ENCODE results near the gene VSX1.
A peak's percentile ranks its signal among the peaks of the same experiment; 100 is the strongest.

Gene VSX1

DNA sequence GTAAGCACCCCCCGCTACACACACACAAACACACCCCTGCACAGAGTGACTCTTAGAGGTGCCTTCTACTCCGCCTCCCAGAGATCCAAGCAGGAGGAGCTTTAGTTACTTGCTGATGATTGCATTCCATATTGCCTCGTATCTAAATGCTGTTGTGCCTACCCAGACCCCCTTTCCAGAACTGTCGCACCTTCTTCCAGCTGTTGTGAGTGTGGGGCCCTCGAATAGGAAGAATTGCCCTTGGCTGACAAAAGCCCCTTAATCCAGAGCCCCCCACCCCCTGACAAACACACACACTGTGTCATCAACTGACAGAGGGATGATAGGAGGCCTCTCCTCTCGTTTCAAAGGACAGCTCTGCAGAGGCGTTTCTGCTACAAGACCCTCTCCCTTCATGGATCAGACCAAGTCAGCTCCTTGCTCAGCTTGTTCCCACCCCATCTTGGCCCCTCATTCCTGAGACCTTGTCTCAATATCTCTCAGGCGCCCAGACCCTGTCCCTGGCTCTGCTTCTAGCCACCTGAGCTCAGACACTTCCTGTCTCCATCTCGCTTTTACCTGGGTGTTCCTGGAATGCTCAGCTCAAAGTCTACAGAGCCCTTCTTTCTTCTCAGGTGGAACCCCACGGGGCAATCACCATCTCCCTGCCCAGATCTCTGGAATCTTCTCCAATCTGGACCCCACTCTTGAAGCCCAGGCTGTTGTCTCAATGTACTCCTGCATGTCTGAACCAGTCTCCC, 4.0 kb upstream of the VSX1 start:
- no peaks in the 10 kb centered on the region for H3K4me1 ChIP-seq
- H2AFZ ChIP-seq: no peak overlapping the region
- no peaks in the 10 kb centered on the region for H3K36me3 ChIP-seq (ENCODE audit: control insufficient read depth, insufficient read depth, low read length)
- no peaks in the 10 kb centered on the region for H3K9me3 ChIP-seq (ENCODE audit: control insufficient read depth, low read length)
- TF ChIP-seq, protein P1, sequence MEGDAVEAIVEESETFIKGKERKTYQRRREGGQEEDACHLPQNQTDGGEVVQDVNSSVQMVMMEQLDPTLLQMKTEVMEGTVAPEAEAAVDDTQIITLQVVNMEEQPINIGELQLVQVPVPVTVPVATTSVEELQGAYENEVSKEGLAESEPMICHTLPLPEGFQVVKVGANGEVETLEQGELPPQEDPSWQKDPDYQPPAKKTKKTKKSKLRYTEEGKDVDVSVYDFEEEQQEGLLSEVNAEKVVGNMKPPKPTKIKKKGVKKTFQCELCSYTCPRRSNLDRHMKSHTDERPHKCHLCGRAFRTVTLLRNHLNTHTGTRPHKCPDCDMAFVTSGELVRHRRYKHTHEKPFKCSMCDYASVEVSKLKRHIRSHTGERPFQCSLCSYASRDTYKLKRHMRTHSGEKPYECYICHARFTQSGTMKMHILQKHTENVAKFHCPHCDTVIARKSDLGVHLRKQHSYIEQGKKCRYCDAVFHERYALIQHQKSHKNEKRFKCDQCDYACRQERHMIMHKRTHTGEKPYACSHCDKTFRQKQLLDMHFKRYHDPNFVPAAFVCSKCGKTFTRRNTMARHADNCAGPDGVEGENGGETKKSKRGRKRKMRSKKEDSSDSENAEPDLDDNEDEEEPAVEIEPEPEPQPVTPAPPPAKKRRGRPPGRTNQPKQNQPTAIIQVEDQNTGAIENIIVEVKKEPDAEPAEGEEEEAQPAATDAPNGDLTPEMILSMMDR (IDR thresholded peaks at IDR 0.05): no peak
- H3K4me3 ChIP-seq (ENCODE audit: low read depth, low read length): no peak overlapping the region
- no peak overlapping the region for H3K4me2 ChIP-seq (ENCODE audit: low read length)
- H3K9ac ChIP-seq: no peak overlapping the region
- no peaks in the 10 kb centered on the region for H3K79me2 ChIP-seq
- no peak overlapping the region for H3K27ac ChIP-seq
- H3K27me3 ChIP-seq (ENCODE audit: control insufficient read depth, insufficient read depth, low read length): peaks cover 12% of the 10 kb centered on the region

DNA sequence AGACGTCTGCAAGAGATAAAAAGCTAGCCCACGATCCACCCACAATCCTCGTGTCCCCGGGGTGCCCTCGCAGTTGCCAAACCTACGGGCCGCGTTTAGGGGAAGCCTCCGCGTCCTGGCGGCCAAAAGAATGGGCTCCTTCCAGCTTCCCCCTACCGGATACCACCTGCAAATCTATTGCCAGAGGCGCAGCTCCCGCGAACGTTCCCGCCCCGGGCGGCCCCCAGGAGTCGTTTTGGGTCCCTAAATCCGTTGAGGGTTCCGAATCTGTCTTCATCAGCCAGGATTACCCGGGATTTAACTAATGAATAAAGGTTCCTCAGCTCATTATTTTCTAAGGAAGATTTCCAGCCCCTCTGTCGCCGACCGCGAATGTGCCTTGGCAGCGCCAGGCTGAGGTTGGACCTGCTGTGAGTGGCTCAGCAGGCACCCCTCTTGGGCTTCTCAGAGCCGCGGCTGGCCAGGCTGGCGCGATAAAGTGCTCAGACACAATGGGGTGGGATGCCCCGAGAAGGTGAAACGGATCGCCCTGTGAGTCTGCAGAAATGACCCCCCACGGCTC, 2.8 kb upstream of the VSX1 start:
- Histone ChIP-seq H3K9ac (no peak overlapping the region), H3K4me2 (ENCODE audit: low read length) (peak overlapping the region; percentile 42), H3K27me3 (ENCODE audit: control insufficient read depth, insufficient read depth, low read length) (peaks cover 12% of the 10 kb centered on the region)

DNA sequence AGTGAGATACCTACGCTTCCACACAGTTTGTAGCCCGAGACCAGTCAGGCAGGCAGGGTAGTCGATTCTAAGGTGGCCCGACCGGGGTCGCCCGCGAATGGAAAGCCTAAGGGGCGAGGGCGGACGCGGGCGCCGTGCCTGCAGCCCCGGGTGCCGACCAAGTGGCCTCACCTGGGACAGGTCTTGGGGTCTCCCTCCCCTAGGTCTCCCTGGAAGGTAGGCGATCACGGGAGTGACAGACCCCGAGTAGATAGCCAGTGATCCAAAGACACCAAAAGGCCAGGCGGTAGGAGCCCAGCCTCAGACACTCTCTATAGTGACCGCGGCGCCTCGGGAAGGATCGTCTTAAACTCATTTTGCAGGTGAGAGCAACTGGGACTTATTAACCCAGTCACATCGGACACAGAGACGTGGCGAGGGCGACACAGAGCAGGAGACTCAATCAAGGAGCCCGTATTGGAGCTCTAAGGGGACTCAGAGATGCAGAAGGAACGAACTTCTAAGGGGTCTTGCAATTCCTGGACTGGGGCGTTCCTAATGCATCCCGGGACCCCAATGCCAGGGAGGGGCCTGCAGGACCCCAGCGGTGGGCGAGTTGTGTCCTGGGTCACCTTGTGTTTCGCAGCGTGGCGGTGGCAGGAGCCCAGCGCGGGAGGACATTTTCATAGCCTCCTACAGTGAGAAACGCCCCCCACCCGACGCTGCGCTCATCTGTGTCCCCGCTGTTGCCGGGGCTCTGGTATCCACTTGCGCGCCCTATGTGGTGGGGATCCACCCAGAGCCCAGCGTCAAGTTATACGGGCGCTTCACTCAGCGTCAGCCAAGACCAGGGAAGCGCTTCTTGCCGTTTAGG, 2.1 kb upstream of the VSX1 start:
- Histone ChIP-seq H3K4me2 (ENCODE audit: low read length) (peak overlapping the region; percentile 42), H3K79me2 (no peaks in the 10 kb centered on the region), H3K9me3 (ENCODE audit: control insufficient read depth, low read length) (no peaks in the 10 kb centered on the region), H3K36me3 (ENCODE audit: control insufficient read depth, insufficient read depth, low read length) (no peaks in the 10 kb centered on the region), H3K9ac (no peak overlapping the region), H2AFZ (peak overlapping the region; percentile 69), H3K27ac (no peak overlapping the region), H3K4me3 (ENCODE audit: low read depth, low read length) (peak overlapping the region; percentile 14), H3K27me3 (ENCODE audit: control insufficient read depth, insufficient read depth, low read length) (peaks cover 12% of the 10 kb centered on the region), H3K4me1 (no peaks in the 10 kb centered on the region)
- TF ChIP-seq, protein P1 (IDR thresholded peaks at IDR 0.05): no peak

More for the DNA sequence above, 2.8 kb upstream of the VSX1 start:
- Histone ChIP-seq H3K79me2 (no peaks in the 10 kb centered on the region), H3K4me1 (no peaks in the 10 kb centered on the region), H3K27ac (no peak overlapping the region), H3K4me3 (ENCODE audit: low read depth, low read length) (peak overlapping the region; percentile 14), H3K36me3 (ENCODE audit: control insufficient read depth, insufficient read depth, low read length) (no peaks in the 10 kb centered on the region), H3K9me3 (ENCODE audit: control insufficient read depth, low read length) (no peaks in the 10 kb centered on the region), H2AFZ (peak overlapping the region; percentile 69)
- TF ChIP-seq, protein P1 (IDR thresholded peaks at IDR 0.05): no peak

DNA sequence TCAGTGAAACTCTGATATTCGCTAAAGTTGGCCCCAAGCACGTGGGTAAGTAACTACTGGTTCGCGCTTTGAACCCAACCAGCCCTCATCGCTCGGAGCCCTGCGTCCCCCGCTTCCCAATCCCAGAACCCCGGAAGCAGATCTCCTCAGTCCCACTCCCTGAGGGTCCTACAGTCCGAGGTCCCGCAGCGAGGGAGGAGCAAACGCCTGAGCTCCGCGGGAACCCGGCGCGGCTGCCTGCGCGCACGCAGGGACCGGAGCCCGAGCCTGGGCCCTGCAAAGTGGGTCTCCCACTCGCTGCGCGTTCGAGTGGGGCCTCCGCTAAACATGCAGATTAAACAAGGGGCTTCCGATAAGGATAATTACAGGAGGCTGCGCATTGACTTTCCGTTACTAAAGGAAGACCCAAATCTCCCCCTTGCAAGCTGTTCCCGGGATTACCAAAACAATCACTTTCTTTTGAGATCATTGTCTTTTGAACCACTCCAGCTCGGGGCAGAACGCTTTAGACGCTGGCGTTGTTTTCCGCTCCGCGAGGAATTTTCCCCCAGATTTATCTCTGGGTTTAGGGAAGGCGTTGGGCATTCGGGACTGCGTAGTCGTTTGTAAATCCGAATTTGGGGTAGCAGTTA, 1.3 kb upstream of the VSX1 start:
- Histone ChIP-seq H3K4me3 (ENCODE audit: low read depth, low read length) (no peak overlapping the region), H3K4me1 (no peaks in the 10 kb centered on the region), H3K4me2 (ENCODE audit: low read length) (peak overlapping the region; percentile 42), H3K27ac (no peak overlapping the region), H3K79me2 (no peaks in the 10 kb centered on the region), H3K9me3 (ENCODE audit: control insufficient read depth, low read length) (no peaks in the 10 kb centered on the region), H3K36me3 (ENCODE audit: control insufficient read depth, insufficient read depth, low read length) (no peaks in the 10 kb centered on the region), H3K27me3 (ENCODE audit: control insufficient read depth, insufficient read depth, low read length) (peaks cover 12% of the 10 kb centered on the region), H2AFZ (peak overlapping the region; percentile 69), H3K9ac (no peak overlapping the region)
- TF ChIP-seq, protein P1 (IDR thresholded peaks at IDR 0.05): no peak

Measured in parathyroid adenoma (tissue), 2 donors.